ENCODE measurements around the gene NUDCD3. TPM values are rescaled to one million over a fixed set of nuclear protein-coding genes. Genes with fewer than 3 reads are reported as not detected.

NUDCD3 gene
- total and polyA plus RNA-seq, 2 of the 8 experiments (the other 6 are each of a cell fraction or from before 2014, with no cell fraction given), result 35.2 to 93.7 TPM

GRCh38 chr7:44476313-44476712, 14.1 kb downstream of the NUDCD3 start:
- Histone ChIP-seq H3K4me1 (replicated peaks in 1 of 4; ENCODE audit: control insufficient read depth in 3 of 4, insufficient read depth in 4 of 4, low read length in 3 of 4) (no peaks in the 10 kb centered on the region), H2BK120ac (replicated peaks; ENCODE audit: low read depth, low read length) (no peak overlapping the region), H2BK15ac (ENCODE audit: low read length) (no peak overlapping the region), H4K5ac (ENCODE audit: insufficient read length, low read depth, low read length) (no peak overlapping the region), H2BK12ac (ENCODE audit: low read depth, low read length) (no peak overlapping the region), H4K8ac (ENCODE audit: extremely low read depth, insufficient read depth, low read length) (no peak overlapping the region), H3K14ac (ENCODE audit: insufficient read length) (no peak overlapping the region), H3K9me3 (ENCODE audit: insufficient read depth in 2 of 2, low read depth in 1 of 2, low read length in 1 of 2) (no peaks in the 10 kb centered on the region), H2AFZ (ENCODE audit: low read length) (no peak overlapping the region), H3K9ac (replicated peaks in 1 of 4; ENCODE audit: extremely low read depth in 1 of 4, low read depth in 3 of 4, low read length in 3 of 4) (no peak overlapping the region), H4K20me1 (replicated peaks in 1 of 2; ENCODE audit: control insufficient read depth in 1 of 2, insufficient read depth in 2 of 2, low read length in 2 of 2) (peaks cover 10 to 15% of the 10 kb centered on the region in 2 experiments), H3K27me3 (replicated peaks in 1 of 4; ENCODE audit: control insufficient read depth in 3 of 4, extremely low read depth in 1 of 4, insufficient read depth in 3 of 4, low read length in 3 of 4) (no peaks in the 10 kb centered on the region), H3K23me2 (ENCODE audit: low read depth, low read length) (no peaks in the 10 kb centered on the region), H3K36me3 (ENCODE audit: control insufficient read depth in 2 of 4, insufficient read depth in 4 of 4, low read length in 3 of 4) (peaks cover 5 to 51% (median 29%) of the 10 kb centered on the region in 4 experiments; a peak in 7 of 8 replicates), H2BK20ac (ENCODE audit: low read length) (no peak overlapping the region), H3K18ac (ENCODE audit: extremely low read depth, low read length) (no peak overlapping the region), H3K79me1 (ENCODE audit: low read depth, low read length) (peaks cover 3% of the 10 kb centered on the region; the same call in 1 of the 2 replicates), H3K56ac (replicated peaks; ENCODE audit: insufficient read length, low read depth, low read length) (no peak overlapping the region), H3K4me3 (ENCODE audit: extremely low read depth in 1 of 4, insufficient read depth in 2 of 4, low read depth in 3 of 4, low read length in 4 of 4) (no peak overlapping the region), H3K27ac (ENCODE audit: low read depth, low read length) (no peak overlapping the region), H4K91ac (replicated peaks; ENCODE audit: insufficient read length, low read length) (no peak overlapping the region), H3K79me2 (ENCODE audit: control insufficient read depth in 1 of 2, insufficient read depth in 2 of 2, low read length in 2 of 2) (peaks cover 0 to 37% of the 10 kb centered on the region in 2 experiments; a peak in 2 of 4 replicates), H3K4me2 (ENCODE audit: insufficient read depth in 1 of 2, low read depth in 2 of 2, low read length in 2 of 2) (no peak overlapping the region), H3K23ac (ENCODE audit: insufficient read length) (no peak overlapping the region), H2BK5ac (ENCODE audit: low read depth, low read length) (no peak overlapping the region), H3K4ac (replicated peaks; ENCODE audit: insufficient read length, low read depth, low read length) (no peak overlapping the region), H2AK5ac (ENCODE audit: low read depth, low read length) (no peak overlapping the region)
- FAIRE-seq (no peak), DNase-seq (ENCODE audit: low read depth in 1 of 2, low spot score in 2 of 2) (no peak)
- POLR2A ChIA-PET (ENCODE audit: partially characterized antibody), result no interaction called here
- 87% methylated on average over 5 of the region's 5 CpGs; no CpG with 5 or more reads in 1 of the 2 experiments for WGBS, 2 experiments (ENCODE audit: extremely low coverage in 1 of 2, insufficient coverage in 1 of 2, insufficient read length in 1 of 2, insufficient replicate concordance in 2 of 2, low coverage in 1 of 2, low lambda C conversion rate in 2 of 2, missing lambda C conversion rate in 1 of 2)
- TF ChIP-seq USF2 (IDR thresholded peaks at IDR 0.05; ENCODE audit: low read length) (no peak), SRF (IDR thresholded peaks at IDR 0.05; ENCODE audit: low read depth, low read length) (no peak), CBX5 (IDR thresholded peaks at IDR 0.05; ENCODE audit: low read depth, low read length) (no peak), CEBPB (IDR thresholded peaks at IDR 0.05; ENCODE audit: low read depth, low read length) (no peak), SP2 (IDR thresholded peaks at IDR 0.05; ENCODE audit: low read length) (no peak), TEAD4 (IDR thresholded peaks at IDR 0.05; ENCODE audit: low read depth, low read length) (no peak), BRCA1 (IDR thresholded peaks at IDR 0.05; ENCODE audit: low read depth, low read length) (no peak)
- TF ChIP-seq, protein P1, sequence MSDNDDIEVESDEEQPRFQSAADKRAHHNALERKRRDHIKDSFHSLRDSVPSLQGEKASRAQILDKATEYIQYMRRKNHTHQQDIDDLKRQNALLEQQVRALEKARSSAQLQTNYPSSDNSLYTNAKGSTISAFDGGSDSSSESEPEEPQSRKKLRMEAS (IDR thresholded peaks at IDR 0.05), result no peak
- CTCF ChIA-PET (ENCODE audit: partially characterized antibody), result interaction anchor here (0.8 to 2.1 kb wide), 12 partner anchors 10 to 262 kb away, joined by 3 to 6 read pairs (median 3); no protein-coding TSS in a partner anchor

Data from H1 (cell line).